Liver (tissue), 9 donors: ENCODE data around the gene TANC1. TPM values are rescaled to one million over a fixed set of nuclear protein-coding genes. Genes with fewer than 3 reads are reported as not detected.

Source experiments
- DNase-seq: peaks from one replicate; pipeline ENCODE4 v3.0.0-alpha.2; 2017; ENCODE audit warnings: low spot score
- H3K27ac ChIP-seq, 2 donors: one replicate each; pipeline ENCODE4 v1.7.0; 2013; ENCODE audit warnings: inconsistent platforms in 2 of 2, low read length in 2 of 2, control low read depth in 1 of 2, low read depth in 1 of 2, mild to moderate bottlenecking in 1 of 2
- H3K27me3 ChIP-seq, 4 donors: one replicate each; pipeline versions ENCODE4 v1.6.1 to v1.7.0; 2013; ENCODE audit warnings: low read length in 3 of 4, inconsistent platforms in 1 of 4, mild to moderate bottlenecking in 1 of 4, moderate library complexity in 1 of 4; ENCODE audit not compliant: control insufficient read depth in 4 of 4, insufficient read depth in 4 of 4
- H3K36me3 ChIP-seq, 4 donors: one replicate each; pipeline versions ENCODE4 v1.6.1 to v1.7.0; 2013; ENCODE audit warnings: low read length in 3 of 4, mild to moderate bottlenecking in 3 of 4, low read depth in 1 of 4, moderate library complexity in 1 of 4; ENCODE audit not compliant: control insufficient read depth in 4 of 4, insufficient read depth in 3 of 4
- H3K4me1 ChIP-seq, 4 donors: one replicate each; pipeline versions ENCODE4 v1.6.1 to v1.7.0; 2013; ENCODE audit warnings: low read length in 3 of 4, mild to moderate bottlenecking in 3 of 4, moderate library complexity in 1 of 4; ENCODE audit not compliant: control insufficient read depth in 4 of 4, insufficient read depth in 4 of 4
- H3K4me3 ChIP-seq, 3 donors: one replicate each; pipeline versions ENCODE4 v1.6.1 to v1.7.0; 2013; ENCODE audit warnings: low read length in 3 of 3, control low read depth in 1 of 3, low read depth in 1 of 3, mild to moderate bottlenecking in 1 of 3
- H3K9ac ChIP-seq, 2 donors: one replicate each; pipeline ENCODE4 v1.7.0; 2013; ENCODE audit warnings: low read length in 2 of 2, mild to moderate bottlenecking in 2 of 2, moderate library complexity in 2 of 2, control low read depth in 1 of 2, low read depth in 1 of 2
- H3K9me3 ChIP-seq, 4 donors: one replicate each; pipeline versions ENCODE4 v1.6.1 to v1.7.0; 2013; ENCODE audit warnings: low read length in 3 of 4; ENCODE audit not compliant: control insufficient read depth in 4 of 4
- EGR1 ChIP-seq, 2 donors: IDR thresholded peaks; 2 replicates each; pipeline ENCODE4 v1.6.1; 2016 to 2018; ENCODE audit warnings: antibody characterized with exemption in 2 of 2, low read depth in 2 of 2
- FOXA1 ChIP-seq: IDR thresholded peaks from 2 replicates; pipeline ENCODE4 v1.6.1; 2016; ENCODE audit warnings: antibody characterized with exemption
- FOXA2 ChIP-seq: IDR thresholded peaks from 2 replicates; pipeline ENCODE4 v1.6.1; 2016; ENCODE audit warnings: antibody characterized with exemption
- GABPA ChIP-seq, 2 donors: IDR thresholded peaks in 1 of 2; conservative IDR thresholded peaks in 1 of 2; 2 replicates each; pipeline ENCODE4 v1.6.1; 2016; ENCODE audit warnings: antibody characterized with exemption in 2 of 2, mild to moderate bottlenecking in 1 of 2, moderate library complexity in 1 of 2
- HNF4A ChIP-seq, 2 donors: conservative IDR thresholded peaks; 2 replicates each; pipeline ENCODE4 v1.6.1; 2016; ENCODE audit warnings: antibody characterized with exemption in 2 of 2, mild to moderate bottlenecking in 2 of 2
- HNF4G ChIP-seq: IDR thresholded peaks from 2 replicates; pipeline ENCODE4 v1.6.1; 2016; ENCODE audit warnings: antibody characterized with exemption
- NR2F2 ChIP-seq: IDR thresholded peaks from 2 replicates; pipeline ENCODE4 v1.6.1; 2016; ENCODE audit warnings: antibody characterized with exemption
- RAD21 ChIP-seq, 2 donors: IDR thresholded peaks; 2 replicates each; pipeline ENCODE4 v1.6.1; 2016; ENCODE audit warnings: antibody characterized with exemption in 2 of 2, mild to moderate bottlenecking in 2 of 2
- RXRA ChIP-seq, 2 donors: IDR thresholded peaks; 2 replicates each; pipeline ENCODE4 v1.6.1; 2017 to 2018; ENCODE audit warnings: antibody characterized with exemption in 2 of 2, mild to moderate bottlenecking in 1 of 2
- SP1 ChIP-seq: IDR thresholded peaks from 2 replicates; pipeline ENCODE4 v1.6.1; 2018; ENCODE audit warnings: antibody characterized with exemption, mild to moderate bottlenecking
- TAF1 ChIP-seq: conservative IDR thresholded peaks from 2 replicates; pipeline ENCODE4 v1.6.1; 2016; ENCODE audit warnings: antibody characterized with exemption, mild to moderate bottlenecking
- YY1 ChIP-seq: IDR thresholded peaks from 2 replicates; pipeline ENCODE4 v1.6.1; 2016; ENCODE audit warnings: antibody characterized with exemption, mild to moderate bottlenecking
- WGBS: extraction: QIAGEN DNeasy Blood & Tissue Kit; methylation state at CpG from one replicate; pipeline ENCODE4 v1.1.7; 2013; 5-methylcytosine and 5-hydroxymethylcytosine counted together
- polyA plus RNA-seq, 2 donors: library from polyadenylated mRNA; stranded (reverse) in 1 of 2; unstranded in 1 of 2; fragments of 200-250 nt in 1 of 2; fragments of >200 nt in 1 of 2; fragmentation: Nextera tagmentation in 1 of 2; extraction: Ambion mirVana in 1 of 2; gene quantifications; one replicate each; pipeline versions ENCODE4 v1.2.1 to v1.2.3, GENCODE V29; 2013 to 2015
- total RNA-seq, 2 donors: library from RNA; depleted of rRNA; stranded (reverse); fragments of >200 nt; gene quantifications; one replicate each; pipeline ENCODE4 v1.2.3, GENCODE V29; 2014
- TF ChIP-seq, protein P1 (sequence below): IDR thresholded peaks from 2 replicates; pipeline ENCODE4 v1.6.1; 2016; ENCODE audit warnings: antibody characterized with exemption
- TF ChIP-seq, protein P2 (sequence below): IDR thresholded peaks from 2 replicates; pipeline ENCODE4 v1.6.1; 2016; ENCODE audit warnings: antibody characterized with exemption
- TF ChIP-seq, protein P3 (sequence below): IDR thresholded peaks from 2 replicates; pipeline ENCODE4 v1.6.1; 2016; ENCODE audit warnings: antibody characterized with exemption, mild to moderate bottlenecking
- TF ChIP-seq, protein P4 (sequence below): IDR thresholded peaks from 2 replicates; pipeline ENCODE4 v1.6.1; 2016; ENCODE audit warnings: antibody characterized with exemption
- TF ChIP-seq, protein P5 (sequence below): fragments of 150-350 bp; IDR thresholded peaks from 2 replicates; pipeline ENCODE4 v1.5.1; 2017; ENCODE audit warnings: improper control_type of control experiment, low read depth, low read length; ENCODE audit not compliant: missing input control
- donor health status: healthy.
- donor health status: healthy.
- donor health status: healthy.
- donor health status: healthy.
- donor health status: healthy.

The TANC1 gene
- total and polyA plus RNA-seq, 4 donors, result 3.7 to 17.7 (median 5.2) TPM

DNA sequence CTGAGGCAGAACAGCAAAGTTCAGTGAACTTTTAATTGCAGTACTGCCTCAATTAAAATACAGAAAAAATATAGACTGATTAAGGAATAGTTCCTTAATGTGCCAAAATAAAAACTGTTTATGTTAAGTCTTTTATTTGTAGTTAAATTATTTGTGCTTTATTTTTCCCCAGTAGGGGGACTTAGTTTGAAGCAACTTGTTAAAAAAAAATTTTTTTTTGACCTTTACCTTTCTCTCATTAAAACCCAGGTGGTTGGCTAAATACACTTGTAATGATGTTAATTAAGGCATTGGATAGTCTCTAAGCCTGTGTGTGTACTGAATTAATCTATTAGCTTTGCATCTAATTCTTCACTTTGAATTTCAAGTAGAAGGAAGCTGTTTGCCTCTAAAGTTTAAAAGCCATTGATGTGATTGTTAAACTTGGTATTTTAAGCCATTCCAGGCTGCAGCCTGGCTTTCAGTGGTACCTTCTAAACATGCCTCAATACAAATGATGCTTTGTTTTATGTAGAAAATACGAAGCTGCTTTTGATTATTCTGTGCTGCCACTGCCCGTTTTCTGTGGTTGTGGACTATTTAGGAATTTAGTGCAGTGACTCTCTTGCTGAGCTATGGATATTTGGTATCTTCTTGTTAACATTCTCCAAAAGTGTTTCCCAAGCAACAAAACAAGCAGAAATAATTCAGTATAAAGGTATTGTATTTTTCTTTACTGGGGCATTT lies 102.9 kb downstream of the TANC1 start:
- Histone ChIP-seq H3K9me3 (no peaks in the 10 kb centered on the region), H3K27ac (no peak overlapping the region), H3K27me3 (no peaks in the 10 kb centered on the region), H3K4me3 (no peak overlapping the region), H3K4me1 (no peaks in the 10 kb centered on the region), H3K9ac (no peak overlapping the region), H3K36me3 (peaks cover 0 to 3% (median 0%) of the 10 kb centered on the region in 4 donors)
- TF ChIP-seq YY1 (no peak), TAF1 (no peak), HNF4A (conservative IDR thresholded peaks at IDR 0.05) (no peak), NR2F2 (no peak), RAD21 (IDR thresholded peaks at IDR 0.05) (no peak), SP1 (no peak), EGR1 (IDR thresholded peaks at IDR 0.05; ENCODE audit: low read depth in 2 of 2) (no peak)
- TF ChIP-seq, protein P1, sequence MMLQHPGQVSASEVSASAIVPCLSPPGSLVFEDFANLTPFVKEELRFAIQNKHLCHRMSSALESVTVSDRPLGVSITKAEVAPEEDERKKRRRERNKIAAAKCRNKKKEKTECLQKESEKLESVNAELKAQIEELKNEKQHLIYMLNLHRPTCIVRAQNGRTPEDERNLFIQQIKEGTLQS, result no peak
- TF ChIP-seq, protein P2, sequence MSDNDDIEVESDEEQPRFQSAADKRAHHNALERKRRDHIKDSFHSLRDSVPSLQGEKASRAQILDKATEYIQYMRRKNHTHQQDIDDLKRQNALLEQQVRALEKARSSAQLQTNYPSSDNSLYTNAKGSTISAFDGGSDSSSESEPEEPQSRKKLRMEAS, result no peak
- no peak for DNase-seq
- 86% methylated on average over 2 of the region's 2 CpGs for WGBS

DNA sequence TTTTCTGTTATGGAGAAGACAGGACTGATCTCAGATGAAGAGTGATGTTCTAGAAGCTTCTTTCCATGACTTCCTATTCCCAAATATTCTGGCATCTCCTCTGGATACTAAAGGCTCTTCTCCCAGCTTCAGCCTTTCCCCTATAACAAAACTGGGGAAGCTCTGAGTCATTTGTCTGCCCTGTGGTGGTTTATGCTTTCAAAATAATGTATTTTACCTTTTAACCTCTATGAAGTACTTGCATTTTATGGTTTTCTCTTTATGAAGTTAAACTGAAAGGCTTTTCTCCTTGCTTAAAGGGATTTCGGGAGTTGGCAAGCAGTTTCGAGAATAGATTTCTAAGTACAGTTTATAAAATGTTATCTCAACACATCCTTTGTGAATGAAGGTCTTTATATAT lies 104.4 kb downstream of the TANC1 start:
- H3K4me3 ChIP-seq, result no peak overlapping the region
- no peaks in the 10 kb centered on the region for H3K27me3 ChIP-seq
- H3K9me3 ChIP-seq, result no peaks in the 10 kb centered on the region
- WGBS, result 89% methylated on average over 2 of the region's 2 CpGs
- H3K9ac ChIP-seq, result no peak overlapping the region
- no peak overlapping the region for H3K27ac ChIP-seq
- H3K36me3 ChIP-seq, result no peaks in the 10 kb centered on the region
- no peak for TF ChIP-seq FOXA1
- TF ChIP-seq TAF1, result no peak
- TF ChIP-seq EGR1 (IDR thresholded peaks at IDR 0.05; ENCODE audit: low read depth in 2 of 2), result no peak
- TF ChIP-seq, protein P3, sequence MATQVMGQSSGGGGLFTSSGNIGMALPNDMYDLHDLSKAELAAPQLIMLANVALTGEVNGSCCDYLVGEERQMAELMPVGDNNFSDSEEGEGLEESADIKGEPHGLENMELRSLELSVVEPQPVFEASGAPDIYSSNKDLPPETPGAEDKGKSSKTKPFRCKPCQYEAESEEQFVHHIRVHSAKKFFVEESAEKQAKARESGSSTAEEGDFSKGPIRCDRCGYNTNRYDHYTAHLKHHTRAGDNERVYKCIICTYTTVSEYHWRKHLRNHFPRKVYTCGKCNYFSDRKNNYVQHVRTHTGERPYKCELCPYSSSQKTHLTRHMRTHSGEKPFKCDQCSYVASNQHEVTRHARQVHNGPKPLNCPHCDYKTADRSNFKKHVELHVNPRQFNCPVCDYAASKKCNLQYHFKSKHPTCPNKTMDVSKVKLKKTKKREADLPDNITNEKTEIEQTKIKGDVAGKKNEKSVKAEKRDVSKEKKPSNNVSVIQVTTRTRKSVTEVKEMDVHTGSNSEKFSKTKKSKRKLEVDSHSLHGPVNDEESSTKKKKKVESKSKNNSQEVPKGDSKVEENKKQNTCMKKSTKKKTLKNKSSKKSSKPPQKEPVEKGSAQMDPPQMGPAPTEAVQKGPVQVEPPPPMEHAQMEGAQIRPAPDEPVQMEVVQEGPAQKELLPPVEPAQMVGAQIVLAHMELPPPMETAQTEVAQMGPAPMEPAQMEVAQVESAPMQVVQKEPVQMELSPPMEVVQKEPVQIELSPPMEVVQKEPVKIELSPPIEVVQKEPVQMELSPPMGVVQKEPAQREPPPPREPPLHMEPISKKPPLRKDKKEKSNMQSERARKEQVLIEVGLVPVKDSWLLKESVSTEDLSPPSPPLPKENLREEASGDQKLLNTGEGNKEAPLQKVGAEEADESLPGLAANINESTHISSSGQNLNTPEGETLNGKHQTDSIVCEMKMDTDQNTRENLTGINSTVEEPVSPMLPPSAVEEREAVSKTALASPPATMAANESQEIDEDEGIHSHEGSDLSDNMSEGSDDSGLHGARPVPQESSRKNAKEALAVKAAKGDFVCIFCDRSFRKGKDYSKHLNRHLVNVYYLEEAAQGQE, result no peak
- TF ChIP-seq, protein P2, result no peak
- TF ChIP-seq FOXA2, result no peak
- TF ChIP-seq GABPA (IDR thresholded peaks at IDR 0.05 in 1 of 2, conservative IDR thresholded peaks at IDR 0.05 in 1 of 2), result no peak
- TF ChIP-seq NR2F2, result no peak
- TF ChIP-seq RXRA (IDR thresholded peaks at IDR 0.05), result no peak
- TF ChIP-seq HNF4G, result no peak
- TF ChIP-seq, protein P1, result no peak
- no peak for TF ChIP-seq SP1
- TF ChIP-seq, protein P4, sequence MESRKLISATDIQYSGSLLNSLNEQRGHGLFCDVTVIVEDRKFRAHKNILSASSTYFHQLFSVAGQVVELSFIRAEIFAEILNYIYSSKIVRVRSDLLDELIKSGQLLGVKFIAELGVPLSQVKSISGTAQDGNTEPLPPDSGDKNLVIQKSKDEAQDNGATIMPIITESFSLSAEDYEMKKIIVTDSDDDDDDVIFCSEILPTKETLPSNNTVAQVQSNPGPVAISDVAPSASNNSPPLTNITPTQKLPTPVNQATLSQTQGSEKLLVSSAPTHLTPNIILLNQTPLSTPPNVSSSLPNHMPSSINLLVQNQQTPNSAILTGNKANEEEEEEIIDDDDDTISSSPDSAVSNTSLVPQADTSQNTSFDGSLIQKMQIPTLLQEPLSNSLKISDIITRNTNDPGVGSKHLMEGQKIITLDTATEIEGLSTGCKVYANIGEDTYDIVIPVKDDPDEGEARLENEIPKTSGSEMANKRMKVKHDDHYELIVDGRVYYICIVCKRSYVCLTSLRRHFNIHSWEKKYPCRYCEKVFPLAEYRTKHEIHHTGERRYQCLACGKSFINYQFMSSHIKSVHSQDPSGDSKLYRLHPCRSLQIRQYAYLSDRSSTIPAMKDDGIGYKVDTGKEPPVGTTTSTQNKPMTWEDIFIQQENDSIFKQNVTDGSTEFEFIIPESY, result no peak
- TF ChIP-seq RAD21 (IDR thresholded peaks at IDR 0.05), result no peak
- no peak for TF ChIP-seq YY1
- TF ChIP-seq, protein P5, sequence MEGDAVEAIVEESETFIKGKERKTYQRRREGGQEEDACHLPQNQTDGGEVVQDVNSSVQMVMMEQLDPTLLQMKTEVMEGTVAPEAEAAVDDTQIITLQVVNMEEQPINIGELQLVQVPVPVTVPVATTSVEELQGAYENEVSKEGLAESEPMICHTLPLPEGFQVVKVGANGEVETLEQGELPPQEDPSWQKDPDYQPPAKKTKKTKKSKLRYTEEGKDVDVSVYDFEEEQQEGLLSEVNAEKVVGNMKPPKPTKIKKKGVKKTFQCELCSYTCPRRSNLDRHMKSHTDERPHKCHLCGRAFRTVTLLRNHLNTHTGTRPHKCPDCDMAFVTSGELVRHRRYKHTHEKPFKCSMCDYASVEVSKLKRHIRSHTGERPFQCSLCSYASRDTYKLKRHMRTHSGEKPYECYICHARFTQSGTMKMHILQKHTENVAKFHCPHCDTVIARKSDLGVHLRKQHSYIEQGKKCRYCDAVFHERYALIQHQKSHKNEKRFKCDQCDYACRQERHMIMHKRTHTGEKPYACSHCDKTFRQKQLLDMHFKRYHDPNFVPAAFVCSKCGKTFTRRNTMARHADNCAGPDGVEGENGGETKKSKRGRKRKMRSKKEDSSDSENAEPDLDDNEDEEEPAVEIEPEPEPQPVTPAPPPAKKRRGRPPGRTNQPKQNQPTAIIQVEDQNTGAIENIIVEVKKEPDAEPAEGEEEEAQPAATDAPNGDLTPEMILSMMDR, result no peak
- DNase-seq, result no peak
- H3K4me1 ChIP-seq, result no peaks in the 10 kb centered on the region
